IPS-11a (cell line): ENCODE data around the gene XPNPEP2.

Experiments
- H3K4me3 ChIP-seq: one replicate; pipeline ENCODE4 v1.5.1; 2013; ENCODE audit warnings: low read depth, low read length, control low read depth

The XPNPEP2 gene

DNA sequence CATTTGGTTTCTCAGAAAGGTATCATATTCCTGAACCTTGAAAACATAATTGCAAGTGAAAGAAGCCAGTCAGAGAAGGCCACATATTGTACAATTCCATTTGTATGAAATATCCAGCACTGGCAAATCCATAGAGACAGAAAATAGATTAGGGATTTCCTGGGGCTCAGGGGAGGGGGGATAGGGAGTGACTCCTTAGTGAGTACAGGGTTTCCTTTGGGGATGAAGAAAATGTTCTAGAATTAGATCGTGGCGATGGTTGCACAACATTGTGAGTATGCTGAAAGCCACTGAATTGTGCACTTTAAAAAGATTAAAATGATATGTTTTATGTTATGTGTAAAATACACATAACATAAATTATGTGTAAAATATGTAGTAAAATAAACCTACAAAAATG, 10.3 kb downstream of the XPNPEP2 start:
- no peak overlapping the region for H3K4me3 ChIP-seq

DNA sequence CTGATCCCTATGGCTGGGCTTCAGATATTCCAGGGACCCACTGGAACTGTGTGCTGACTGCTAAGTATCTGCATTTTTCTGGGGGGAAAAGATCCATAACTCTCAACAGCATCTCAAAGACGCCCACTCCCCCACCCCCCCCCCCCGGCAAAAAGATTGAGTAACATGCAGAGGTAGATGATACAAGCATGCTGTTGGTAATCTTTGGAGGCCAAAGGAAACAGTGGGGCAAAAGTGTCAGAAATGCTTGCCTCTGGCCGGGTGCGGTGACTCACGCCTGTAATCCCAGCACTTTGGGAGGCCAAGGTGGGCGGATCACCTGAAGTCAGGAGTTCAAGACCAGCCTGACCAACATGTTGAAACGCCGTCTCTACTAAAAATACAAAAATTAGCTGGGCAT, 12.2 kb downstream of the XPNPEP2 start:
- H3K4me3 ChIP-seq, result no peak overlapping the region

DNA sequence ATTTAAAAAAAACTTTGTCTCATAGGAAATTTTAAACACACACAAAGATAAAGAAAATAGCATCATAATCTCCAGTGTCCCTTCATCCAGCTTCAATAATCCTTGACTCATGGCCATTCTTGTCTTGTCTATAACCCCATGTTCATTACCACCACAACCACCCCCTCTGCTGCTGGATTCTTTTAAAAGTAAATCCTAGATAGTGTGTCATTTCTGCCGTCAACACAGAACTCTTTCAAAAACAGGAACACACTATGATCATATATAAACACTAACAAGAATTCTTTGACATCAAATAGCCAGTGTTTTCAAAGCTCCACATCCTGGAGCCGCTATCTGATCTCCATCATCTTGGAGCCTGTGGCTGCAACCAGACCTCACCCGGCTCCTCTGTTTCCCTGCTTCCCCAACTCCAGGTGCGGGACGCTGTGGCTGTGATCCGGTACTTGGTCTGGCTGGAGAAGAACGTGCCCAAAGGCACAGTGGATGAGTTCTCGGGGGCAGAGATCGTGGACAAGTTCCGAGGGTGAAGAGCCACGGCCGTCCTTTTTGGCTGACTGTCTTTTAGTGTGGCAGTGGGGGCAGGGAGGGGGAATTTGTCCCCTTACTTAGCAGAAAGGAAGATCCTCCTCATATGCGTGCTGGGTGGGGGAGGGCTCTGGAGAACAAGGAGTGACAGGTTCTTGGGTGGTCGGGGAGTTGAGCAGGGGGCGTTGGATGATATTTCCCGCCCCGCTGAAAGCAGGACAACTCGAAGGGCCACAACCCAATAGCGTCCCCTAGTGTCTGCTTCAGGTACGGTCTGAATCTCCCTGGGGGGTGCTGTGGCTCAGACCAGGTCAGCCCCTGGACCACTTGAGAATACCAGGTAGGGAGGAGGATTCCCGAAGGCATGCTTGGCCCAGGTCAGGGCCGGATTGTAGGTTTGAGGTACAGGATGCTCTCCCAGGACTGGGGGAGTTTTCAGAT, 15.6 kb downstream of the XPNPEP2 start:
- no peak overlapping the region for H3K4me3 ChIP-seq

DNA sequence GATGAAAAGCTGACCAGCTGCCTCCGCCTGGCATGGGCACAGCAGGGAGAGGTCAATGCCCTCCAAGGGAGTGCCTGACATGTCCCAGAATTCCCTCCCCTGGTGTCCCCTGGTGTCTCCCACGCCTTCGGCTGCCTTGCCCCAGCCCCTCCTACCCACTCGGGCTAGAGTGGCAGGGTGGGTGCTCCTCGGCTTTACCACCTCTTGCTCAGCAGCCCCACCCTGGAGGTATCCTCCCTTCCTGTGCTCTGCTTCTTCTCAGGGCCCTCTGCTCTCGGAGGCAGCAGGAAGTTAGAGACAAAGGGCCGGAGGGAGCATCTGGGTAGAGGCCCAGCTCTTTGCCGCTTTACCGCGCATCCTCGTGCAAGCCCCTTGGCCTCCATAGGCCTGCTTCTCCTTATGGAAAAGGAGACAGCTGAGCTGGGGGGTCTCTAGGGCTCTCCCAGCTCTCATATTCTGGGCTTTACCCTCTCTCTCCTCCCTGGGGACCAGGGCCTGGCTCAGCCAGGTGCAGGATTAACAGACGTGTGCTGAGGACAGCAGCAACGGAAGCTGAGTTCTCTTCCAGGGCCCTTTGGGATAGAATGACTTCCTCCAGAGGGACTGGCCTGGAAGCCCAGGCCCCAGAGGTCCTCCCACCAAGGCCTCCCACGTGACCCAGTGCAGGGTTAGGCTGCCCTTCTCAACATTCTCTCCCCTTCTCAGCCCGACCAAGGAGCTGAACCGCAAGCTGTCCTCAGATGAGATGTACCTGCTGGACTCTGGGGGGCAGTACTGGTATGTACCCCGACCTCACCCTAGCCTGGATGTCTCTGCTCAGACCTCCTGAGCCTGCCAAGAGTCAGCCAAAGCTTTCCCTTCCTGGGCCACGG, 17.2 kb downstream of the XPNPEP2 start:
- H3K4me3 ChIP-seq, result no peak overlapping the region

DNA sequence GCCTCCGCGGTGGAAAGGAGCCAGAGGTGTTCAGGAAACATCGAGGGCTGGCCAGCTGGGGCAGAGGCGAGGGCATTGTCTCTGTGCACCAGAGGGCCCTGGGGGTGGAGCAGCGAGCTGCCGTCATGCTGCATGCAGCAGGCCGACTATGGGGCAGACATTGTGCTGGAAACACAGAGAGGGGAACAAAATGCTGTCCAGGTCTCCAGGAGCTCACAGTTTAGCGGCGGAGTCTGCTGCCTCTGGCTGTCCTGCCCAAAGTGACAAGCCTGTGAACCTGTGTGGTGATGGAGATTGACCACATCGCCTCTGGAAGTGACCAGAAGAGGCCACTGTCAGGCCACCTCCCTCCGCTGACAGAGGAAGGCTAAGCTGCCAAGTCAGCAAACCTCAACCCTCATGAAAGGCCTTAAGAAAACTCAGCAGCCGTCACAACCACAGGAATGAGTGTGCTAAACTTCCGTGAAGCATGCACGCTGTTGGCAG, 20.8 kb downstream of the XPNPEP2 start:
- no peak overlapping the region for H3K4me3 ChIP-seq

DNA sequence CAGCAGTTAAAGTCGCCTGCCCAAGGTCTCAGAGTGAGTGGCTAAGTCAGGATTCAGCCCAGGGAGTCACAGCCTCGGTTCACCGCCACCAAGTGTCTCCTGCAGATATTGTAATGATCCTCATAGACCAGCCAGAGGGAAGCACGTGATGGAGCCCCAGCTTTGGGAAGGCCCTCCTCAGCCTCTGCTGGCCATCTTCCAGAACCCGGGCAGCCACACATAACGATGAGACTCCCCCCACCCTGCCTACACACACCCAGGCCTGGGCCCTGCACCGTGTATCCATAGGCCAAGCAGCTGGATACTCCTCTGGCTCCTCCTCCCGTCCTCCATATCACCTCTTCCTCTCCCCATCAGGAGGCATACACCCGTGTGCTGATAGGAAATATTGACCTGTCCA, 21.4 kb downstream of the XPNPEP2 start:
- H3K4me3 ChIP-seq, result no peak overlapping the region

DNA sequence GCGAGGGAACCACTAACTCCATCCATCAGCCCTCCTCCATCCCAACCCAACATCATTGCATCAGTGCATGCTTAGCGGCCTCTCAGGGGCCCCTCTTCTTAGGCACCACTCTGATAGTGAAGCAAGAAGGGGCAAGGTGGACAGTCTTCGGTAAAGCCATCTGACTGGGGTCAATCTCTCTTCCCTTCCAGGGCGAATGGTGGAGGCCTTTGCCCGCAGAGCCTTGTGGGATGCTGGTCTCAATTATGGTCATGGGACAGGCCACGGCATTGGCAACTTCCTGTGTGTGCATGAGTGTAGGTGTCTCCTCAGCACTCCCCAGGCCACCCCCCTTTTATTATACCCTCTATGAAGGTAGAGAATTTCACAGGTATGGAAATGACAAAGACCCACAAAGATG, 22.2 kb downstream of the XPNPEP2 start:
- H3K4me3 ChIP-seq, result no peak overlapping the region

DNA sequence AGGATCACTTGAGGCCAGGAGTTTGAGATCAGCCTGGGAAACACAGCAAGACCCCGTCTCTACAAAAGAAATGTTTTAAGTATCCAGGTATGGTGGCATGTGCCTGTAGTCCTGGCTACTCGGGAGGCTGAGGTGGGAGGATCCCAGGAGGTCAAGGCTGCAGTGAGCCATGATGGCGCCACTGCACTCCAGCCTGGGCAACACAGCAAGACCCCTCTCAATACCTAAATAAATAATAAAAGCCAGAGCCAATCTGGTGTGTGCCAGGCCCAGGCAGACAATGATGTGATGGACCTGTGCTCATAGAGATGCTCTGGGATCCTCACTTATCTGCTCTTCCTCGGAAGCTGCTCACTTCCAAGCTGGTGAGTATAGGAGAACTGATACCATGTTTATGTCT, 22.8 kb downstream of the XPNPEP2 start:
- no peak overlapping the region for H3K4me3 ChIP-seq

DNA sequence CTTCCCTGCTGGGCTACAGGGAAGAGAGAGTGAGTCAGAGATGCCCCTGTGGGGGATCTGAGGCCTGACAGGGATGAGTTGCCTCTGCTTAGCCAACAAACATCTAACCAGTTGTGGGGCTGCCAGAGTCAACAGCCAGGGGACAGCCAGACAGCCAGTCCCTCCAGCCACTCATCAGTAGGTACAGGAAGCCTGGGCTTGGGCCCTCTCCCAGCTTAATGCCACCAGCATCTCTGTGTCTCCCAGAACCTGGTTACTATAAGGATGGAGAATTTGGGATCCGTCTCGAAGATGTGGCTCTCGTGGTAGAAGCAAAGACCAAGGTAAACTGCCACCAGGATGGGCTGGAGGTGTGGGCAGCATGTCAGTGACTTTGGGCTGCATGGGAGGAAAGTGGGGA, 23.7 kb downstream of the XPNPEP2 start:
- no peak overlapping the region for H3K4me3 ChIP-seq

DNA sequence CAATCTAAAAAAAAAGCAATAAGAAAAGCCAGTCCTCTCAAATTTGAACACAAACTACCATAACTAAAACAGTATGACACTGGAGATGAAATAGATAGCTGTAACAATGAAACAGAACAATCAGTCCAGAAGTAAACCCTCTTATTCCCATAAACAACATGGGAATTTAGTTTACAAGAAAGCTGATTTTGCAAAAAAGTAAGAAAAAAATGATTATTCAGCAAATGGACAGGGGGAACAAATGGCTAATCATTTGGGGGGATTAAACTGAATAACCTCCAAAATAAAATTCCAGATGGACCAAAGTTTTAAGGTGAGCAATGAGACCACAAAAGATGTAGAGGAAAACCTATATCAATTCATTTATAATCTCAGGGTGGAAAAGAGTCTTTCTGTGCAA, 24.9 kb downstream of the XPNPEP2 start:
- H3K4me3 ChIP-seq, result no peak overlapping the region

DNA sequence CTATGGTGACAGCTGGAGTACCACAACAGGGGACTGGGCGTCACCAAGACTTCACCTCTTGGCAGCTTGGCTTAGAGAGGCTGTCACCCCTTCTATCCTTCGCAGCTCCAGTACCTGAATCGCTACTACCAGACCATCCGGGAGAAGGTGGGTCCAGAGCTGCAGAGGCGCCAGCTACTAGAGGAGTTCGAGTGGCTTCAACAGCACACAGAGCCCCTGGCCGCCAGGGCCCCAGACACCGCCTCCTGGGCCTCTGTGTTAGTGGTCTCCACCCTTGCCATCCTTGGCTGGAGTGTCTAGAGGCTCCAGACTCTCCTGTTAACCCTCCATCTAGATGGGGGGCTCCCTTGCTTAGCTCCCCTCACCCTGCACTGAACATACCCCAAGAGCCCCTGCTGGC, 29.4 kb downstream of the XPNPEP2 start:
- no peak overlapping the region for H3K4me3 ChIP-seq

DNA sequence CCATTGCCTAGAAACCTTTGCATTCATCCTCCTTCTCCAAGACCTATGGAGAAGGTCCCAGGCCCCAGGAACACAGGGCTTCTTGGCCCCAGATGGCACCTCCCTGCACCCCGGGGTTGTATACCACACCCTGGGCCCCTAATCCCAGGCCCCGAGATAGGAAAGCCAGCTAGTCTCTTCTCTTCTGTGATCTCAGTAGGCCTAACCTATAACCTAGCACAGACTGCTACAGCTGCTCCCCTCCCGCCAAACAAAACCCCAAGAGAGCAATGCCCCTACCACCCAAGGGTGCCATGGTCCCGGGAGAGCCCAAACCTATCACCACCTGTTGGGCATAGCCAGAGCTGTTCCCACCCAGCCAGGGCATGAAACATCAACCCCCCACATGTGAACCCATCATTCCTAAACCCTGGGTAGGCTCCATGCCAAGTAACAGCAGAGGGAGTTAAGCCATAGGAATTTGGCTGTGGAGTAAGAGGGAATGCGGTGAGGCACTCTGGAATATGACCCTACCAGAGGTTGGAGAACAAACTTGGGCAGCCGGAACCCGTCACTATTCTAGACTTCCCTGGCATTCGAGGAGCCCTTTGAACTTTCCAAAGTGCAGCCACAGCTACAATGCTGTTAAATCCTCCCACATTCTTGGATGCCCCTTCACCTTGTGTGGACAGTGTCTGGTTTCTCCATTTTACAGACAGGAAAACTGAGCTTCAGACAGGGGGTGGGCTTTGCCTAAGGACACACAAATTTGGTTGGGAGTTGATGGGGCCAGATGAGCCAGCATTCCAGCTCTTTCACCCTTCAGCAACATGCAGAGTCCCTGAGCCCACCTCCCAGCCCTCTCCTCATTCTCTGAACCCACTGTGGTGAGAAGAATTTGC, 30.0 kb downstream of the XPNPEP2 start:
- H3K4me3 ChIP-seq, result no peak overlapping the region

DNA sequence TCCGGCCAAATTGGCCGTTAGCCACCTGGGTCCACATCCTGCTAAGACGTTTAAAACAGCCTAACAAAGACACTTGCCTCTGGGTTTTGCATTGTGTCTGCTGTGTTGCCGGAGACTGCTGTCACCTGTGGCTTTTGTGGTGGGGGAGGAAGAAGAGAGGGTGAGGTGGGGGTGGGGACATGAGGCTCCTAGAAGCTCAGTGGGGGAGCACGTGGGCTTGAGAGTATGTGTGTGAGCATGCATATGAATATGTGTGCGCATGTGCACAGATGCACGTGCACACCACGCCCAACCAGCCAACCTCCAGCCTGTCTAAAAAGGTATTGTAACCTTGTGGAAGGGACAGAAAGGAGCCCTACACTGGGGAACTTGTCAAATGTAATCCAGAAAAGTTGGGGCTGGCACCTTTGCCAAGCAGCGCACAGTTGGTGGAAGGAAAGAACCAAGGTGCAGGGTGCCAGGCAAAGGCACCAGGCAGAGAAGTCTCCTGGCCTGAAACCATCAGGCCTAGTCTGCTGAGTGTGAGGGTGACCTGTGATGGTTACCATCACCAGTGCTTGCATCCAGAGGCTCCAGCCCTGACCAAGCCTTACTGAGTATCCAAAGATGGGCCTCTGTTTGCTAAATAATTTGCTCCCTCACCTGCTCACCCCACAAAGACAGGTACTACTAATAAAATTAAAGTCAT, 30.8 kb downstream of the XPNPEP2 start:
- no peak overlapping the region for H3K4me3 ChIP-seq

DNA sequence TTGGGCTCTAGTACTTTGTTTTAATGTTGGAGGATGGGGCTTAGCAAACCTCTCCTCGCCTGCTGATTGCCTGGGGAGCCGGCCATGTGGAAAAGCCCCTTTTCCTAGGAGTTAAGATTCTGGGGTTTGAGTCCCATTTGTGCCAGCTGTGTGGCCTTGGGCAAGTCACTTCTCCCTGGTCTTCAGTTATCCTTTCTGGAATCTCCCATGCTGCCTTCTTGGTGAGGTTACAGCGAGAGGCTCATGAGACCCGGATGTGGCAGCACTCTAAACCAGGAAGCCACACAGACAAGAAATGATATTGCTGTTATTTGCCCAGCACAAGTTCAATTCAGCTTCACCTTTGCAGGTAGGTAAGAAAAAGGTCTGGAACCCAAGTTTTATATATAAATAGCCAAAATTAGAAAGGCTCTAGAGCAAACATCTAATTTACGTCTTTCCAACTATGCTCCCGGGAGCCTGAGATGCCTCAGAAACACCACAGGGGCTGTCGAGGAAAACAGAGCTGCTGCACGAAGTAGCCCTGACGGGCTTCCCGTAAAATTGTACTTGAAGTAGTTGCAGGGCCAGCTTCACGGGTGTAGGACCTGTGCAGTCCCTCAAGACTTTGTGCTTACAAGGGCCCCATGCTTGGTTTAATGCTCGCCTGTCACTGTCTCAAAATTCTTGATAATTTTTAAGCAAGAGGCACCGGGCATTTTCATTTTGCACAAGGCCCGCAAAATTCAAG, 32.7 kb downstream of the XPNPEP2 start:
- H3K4me3 ChIP-seq, result no peak overlapping the region

DNA sequence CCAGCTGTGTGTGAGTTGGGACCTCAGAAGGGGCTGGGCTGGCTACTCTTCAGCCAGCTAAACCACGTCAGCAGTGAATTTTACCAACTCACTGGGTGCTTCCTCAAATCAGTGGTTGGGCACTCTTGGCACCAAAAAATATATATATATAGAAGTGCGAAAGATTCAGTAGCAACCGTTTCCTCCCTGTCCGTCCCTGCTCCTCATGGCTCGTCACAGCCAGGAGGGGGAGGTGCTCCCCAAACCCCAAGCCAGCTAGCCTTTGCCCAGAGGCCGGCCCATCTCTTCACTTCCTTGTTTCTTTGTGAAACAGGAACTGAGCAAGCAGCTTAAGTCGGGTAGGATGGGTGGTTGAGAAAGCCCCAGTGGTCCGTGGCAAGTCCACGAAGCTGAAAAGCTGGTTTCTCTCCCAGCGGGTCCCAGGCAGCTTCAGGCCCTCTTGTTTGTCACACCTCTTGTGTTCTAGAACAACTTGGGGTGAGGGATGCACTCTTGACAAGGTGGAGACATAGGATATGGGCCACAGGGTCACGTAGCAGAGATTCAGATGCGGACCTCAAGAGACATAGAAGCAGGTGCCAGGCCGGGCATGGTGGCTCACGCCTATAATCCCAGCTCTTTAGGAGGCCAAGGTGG, 34.1 kb downstream of the XPNPEP2 start:
- no peak overlapping the region for H3K4me3 ChIP-seq

DNA sequence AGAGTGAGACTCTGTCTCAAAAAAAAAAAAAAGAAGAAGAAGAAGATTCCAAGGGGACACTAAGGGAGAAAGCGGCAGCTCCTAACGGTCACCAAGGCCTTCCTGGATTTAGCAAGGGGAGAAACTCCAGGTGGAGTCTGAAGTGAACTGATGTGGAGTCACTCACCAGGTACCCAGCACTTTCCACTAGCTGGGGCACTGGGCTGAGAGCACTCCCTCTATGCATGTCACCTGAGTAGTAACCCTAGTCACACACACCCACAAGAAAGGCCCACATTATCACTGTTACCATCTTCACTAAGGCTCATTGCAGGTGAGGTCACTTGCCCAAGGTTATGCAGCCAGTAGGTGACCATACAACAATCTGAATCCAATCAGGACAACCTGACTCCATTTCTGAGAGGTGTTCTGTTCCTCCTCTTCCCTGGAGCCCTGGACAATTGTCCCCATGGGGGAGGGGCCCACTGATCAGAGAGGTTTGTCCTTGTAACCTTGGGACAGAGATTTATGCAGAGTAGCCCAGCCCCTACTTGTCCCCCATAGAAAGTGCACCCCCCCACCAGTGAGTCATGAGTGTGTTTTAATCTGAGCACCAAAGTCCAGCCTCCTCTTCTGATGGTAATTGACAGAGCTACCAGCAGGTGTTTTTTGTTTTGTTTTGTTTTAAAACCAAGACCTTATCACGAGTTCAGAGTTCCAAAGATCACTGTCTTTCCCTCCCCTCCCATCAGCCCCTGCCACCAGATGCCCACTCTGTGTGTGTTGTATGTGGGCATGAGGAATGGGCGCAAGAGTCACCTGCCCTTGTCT, 35.1 kb downstream of the XPNPEP2 start:
- no peak overlapping the region for H3K4me3 ChIP-seq

DNA sequence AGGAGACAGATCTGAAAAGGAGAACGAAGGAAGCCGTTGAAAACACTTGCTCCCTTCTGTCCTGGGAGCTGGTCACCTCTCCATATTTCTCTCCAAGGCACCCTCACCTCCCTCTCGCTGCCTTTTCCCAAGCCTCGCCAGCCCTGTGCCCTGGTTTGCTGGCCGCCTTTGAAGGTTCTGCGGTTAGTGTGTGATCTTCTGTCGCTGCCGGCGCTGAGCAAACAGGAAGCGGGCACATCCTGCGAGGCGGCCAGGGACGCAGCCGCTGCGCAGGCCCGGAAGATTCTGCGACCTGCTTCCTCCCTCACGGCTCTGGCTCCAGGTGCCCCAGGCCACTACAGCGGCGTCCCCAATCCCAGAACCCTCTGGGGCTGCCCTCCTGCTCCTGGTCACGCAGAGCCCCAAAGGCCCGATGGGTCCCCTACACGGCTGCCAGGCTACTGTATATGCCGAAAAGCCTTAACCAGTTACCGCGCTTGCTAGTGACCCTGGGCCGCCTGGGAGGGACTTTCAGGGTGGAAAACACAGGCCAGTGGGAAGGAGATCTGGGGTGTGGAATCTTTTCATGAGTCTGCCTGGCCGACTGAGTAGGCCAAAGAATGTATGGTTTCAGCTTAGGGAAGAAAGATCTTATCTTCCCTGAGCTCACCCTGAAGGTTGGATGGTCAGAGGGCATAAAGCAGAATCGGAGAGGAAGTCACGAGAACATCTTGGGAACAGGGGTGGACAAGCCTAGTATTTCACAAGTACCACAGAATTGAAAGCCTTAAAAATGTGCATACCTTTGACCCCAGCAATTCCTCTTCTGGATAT, 38.6 kb downstream of the XPNPEP2 start:
- H3K4me3 ChIP-seq, result no peak overlapping the region
